Stomach (tissue), 9 donors: Measurements from ENCODE around the gene PLA2G4F. TPM values are rescaled to one million over a fixed set of nuclear protein-coding genes. Genes with fewer than 3 reads are reported as not detected.

ENCODE experiments used
- DNase-seq, 2 donors: peaks; one replicate each; pipeline versions ENCODE4 v3.0.0 to v3.0.0-alpha.2; 2013 to 2019
- H3K27ac ChIP-seq, 5 donors: fragments of 200-600 bp in 4 of 5; sonication (generic) in 4 of 5; one replicate each; pipeline ENCODE4 v1.5.1; 2013 to 2019; ENCODE audit warnings: mild to moderate bottlenecking in 1 of 5, moderate library complexity in 1 of 5
- H3K27me3 ChIP-seq, 3 donors: fragments of 200-600 bp; sonication (generic); one replicate each; pipeline ENCODE4 v1.5.1; 2017 to 2019; ENCODE audit warnings: mixed run types in 1 of 3
- H3K36me3 ChIP-seq, 4 donors: fragments of 200-600 bp; sonication (generic); 1 replicate in 3 of 4; 2 replicates in 1 of 4; pipeline ENCODE4 v1.5.1; 2016 to 2019
- H3K4me1 ChIP-seq, 4 donors: fragments of 200-600 bp; sonication (generic); one replicate each; pipeline ENCODE4 v1.5.1; 2016 to 2019
- H3K4me3 ChIP-seq, 4 donors: fragments of 200-600 bp; sonication (generic) in 3 of 4; one replicate each; pipeline ENCODE4 v1.5.1; 2016 to 2019; ENCODE audit warnings: mild to moderate bottlenecking in 1 of 4
- H3K9me3 ChIP-seq, 4 donors: fragments of 200-600 bp; sonication (generic); one replicate each; pipeline ENCODE4 v1.5.1; 2016 to 2019
- CTCF ChIP-seq, 7 experiments: fragments of 450-650 bp in 4 of 7; fragments of 200-600 bp in 3 of 7; sonication (generic) in 3 of 7; IDR thresholded peaks; one replicate each; pipeline ENCODE4 v1.5.1; 2016 to 2019; ENCODE audit warnings: antibody characterized with exemption in 7 of 7, control low read depth in 2 of 7, mild to moderate bottlenecking in 1 of 7
- EP300 ChIP-seq: sonication (generic); formaldehyde crosslinking; IDR thresholded peaks from one replicate; pipeline ENCODE4 v1.6.1; 2017; ENCODE audit warnings: antibody characterized with exemption
- POLR2A ChIP-seq, 4 donors: fragments of 450-650 bp; IDR thresholded peaks; one replicate each; pipeline ENCODE4 v1.6.1; 2016; ENCODE audit warnings: antibody characterized with exemption in 4 of 4, control low read depth in 2 of 4, mild to moderate bottlenecking in 1 of 4, moderate library complexity in 1 of 4
- POLR2AphosphoS5 ChIP-seq, 3 donors: sonication (generic); formaldehyde crosslinking; IDR thresholded peaks; one replicate each; pipeline ENCODE4 v1.6.1; 2016; ENCODE audit warnings: antibody characterized with exemption in 3 of 3
- WGBS, 5 donors: extraction: QIAGEN DNeasy Blood & Tissue Kit in 3 of 5; methylation state at CpG; one replicate each; pipeline versions ENCODE4 v1.1.5 to v1.1.7; 2013 to 2018; 5-methylcytosine and 5-hydroxymethylcytosine counted together
- intact Hi-C: fragments of 100-400 bp; cut with DNase I; formaldehyde crosslinking; loops from one replicate; pipeline ENCODE4 v1.15.1; 2023; ENCODE audit warnings: low total_unique reads
- polyA plus RNA-seq, 3 donors: library from polyadenylated mRNA; stranded (reverse); fragments of 200-250 nt; gene quantifications; one replicate each; pipeline ENCODE4 v1.2.3, GENCODE V29; 2013
- total RNA-seq, 5 donors: library from RNA; depleted of rRNA; stranded (reverse); fragments of >200 nt; gene quantifications; one replicate each; pipeline versions ENCODE4 v1.1.0 to v1.2.3, GENCODE V29; 2014 to 2016
- donor health status: healthy with polysubstance abuse.
- donor health status: Bipolar disorder and iron deficiency.
- donor health status: healthy.

Gene PLA2G4F
- total and polyA plus RNA-seq, 8 donors, result 1.9 to 41.4 (median 8.4) TPM

GRCh38 chr15:42140383-42141070 is 15.9 kb downstream of the PLA2G4F start:
- intact Hi-C loops, result no loop called here
- H3K27ac ChIP-seq, result no peak overlapping the region
- no peak for DNase-seq
- 79 to 86% (median 82%) methylated on average over 8 of the region's 8 CpGs for WGBS, 5 donors
- no peaks in the 10 kb centered on the region for H3K4me1 ChIP-seq
- H3K36me3 ChIP-seq, result no peaks in the 10 kb centered on the region
- no peaks in the 10 kb centered on the region for H3K27me3 ChIP-seq
- no peak overlapping the region for H3K4me3 ChIP-seq
- no peaks in the 10 kb centered on the region for H3K9me3 ChIP-seq
- TF ChIP-seq CTCF (IDR thresholded peaks at IDR 0.05), result no peak
- TF ChIP-seq POLR2AphosphoS5 (IDR thresholded peaks at IDR 0.05), result no peak
- no peak for TF ChIP-seq EP300
- TF ChIP-seq POLR2A (IDR thresholded peaks at IDR 0.05), result no peak

- no peak for TF ChIP-seq CTCF (IDR thresholded peaks at IDR 0.05)
- TF ChIP-seq POLR2AphosphoS5 (IDR thresholded peaks at IDR 0.05), result no peak
- TF ChIP-seq EP300, result no peak
- no peak for TF ChIP-seq POLR2A (IDR thresholded peaks at IDR 0.05)
- intact Hi-C loops, result loop anchor here (5.0 kb wide), 1 partner anchor 72 kb away; no protein-coding TSS in a partner anchor
- Histone ChIP-seq H3K27me3 (no peaks in the 10 kb centered on the region), H3K4me1 (no peaks in the 10 kb centered on the region), H3K4me3 (no peak overlapping the region), H3K36me3 (no peaks in the 10 kb centered on the region), H3K27ac (no peak overlapping the region), H3K9me3 (no peaks in the 10 kb centered on the region)
- peak in 1 of 2 donors; percentile 15 for DNase-seq
- 66 to 74% (median 72%) methylated on average over 6 of the region's 6 CpGs for WGBS, 5 donors
Observed at GRCh38 chr15:42139596-42139995, 16.8 kb downstream of the PLA2G4F start.

- H3K27ac ChIP-seq, result no peak overlapping the region
- DNase-seq, result peak; percentile 45 to 56
- H3K4me3 ChIP-seq, result no peak overlapping the region
- no peaks in the 10 kb centered on the region for H3K36me3 ChIP-seq
- peak in 1 of 3 donors; percentile 4 for TF ChIP-seq POLR2AphosphoS5 (IDR thresholded peaks at IDR 0.05)
- TF ChIP-seq POLR2A (IDR thresholded peaks at IDR 0.05), result no peak
- no peaks in the 10 kb centered on the region for H3K9me3 ChIP-seq
- intact Hi-C loops, result loop anchor here (5.0 kb wide), 1 partner anchor 72 kb away; no protein-coding TSS in a partner anchor
- WGBS, 5 donors, result 30 to 57% (median 45%) methylated on average over 3 of the region's 3 CpGs
- no peaks in the 10 kb centered on the region for H3K27me3 ChIP-seq
- no peaks in the 10 kb centered on the region for H3K4me1 ChIP-seq
Observed at GRCh38 chr15:42138968-42139386, 17.5 kb downstream of the PLA2G4F start.

- 80 to 96% (median 94%) methylated on average over 4 of the region's 4 CpGs for WGBS, 5 donors
- no peaks in the 10 kb centered on the region for H3K9me3 ChIP-seq
- H3K4me3 ChIP-seq, result no peak overlapping the region
- intact Hi-C loops, result loop anchor here (5.0 kb wide), 1 partner anchor 71 kb away; no protein-coding TSS in a partner anchor
- peak; percentile 0 to 10 for DNase-seq
- H3K27me3 ChIP-seq, result no peaks in the 10 kb centered on the region
- H3K4me1 ChIP-seq, result no peaks in the 10 kb centered on the region
- no peak for TF ChIP-seq POLR2AphosphoS5 (IDR thresholded peaks at IDR 0.05)
- no peak for TF ChIP-seq EP300
- TF ChIP-seq CTCF (IDR thresholded peaks at IDR 0.05), result no peak
- H3K36me3 ChIP-seq, result no peaks in the 10 kb centered on the region
- no peak overlapping the region for H3K27ac ChIP-seq
Observed at GRCh38 chr15:42138411-42138810, 18.0 kb downstream of the PLA2G4F start.
